Skin epidermis (tissue), 12 donors: ENCODE measurements around the gene MUC6.
A peak's percentile ranks its signal among the peaks of the same experiment; 100 is the strongest.

Experiments used
- H3K27ac ChIP-seq, 21 experiments: fragments of 200-600 bp; sonication (generic) in 11 of 21; one replicate each; pipeline ENCODE4 v1.5.0; 2020; ENCODE audit warnings: mild to moderate bottlenecking in 3 of 21, inconsistent platforms in 2 of 21, moderate library complexity in 2 of 21
- H3K4me3 ChIP-seq, 7 experiments: fragments of 200-600 bp; sonication (generic) in 2 of 7; one replicate each; pipeline ENCODE4 v1.5.0; 2020; ENCODE audit warnings: inconsistent platforms in 2 of 7, mild to moderate bottlenecking in 2 of 7, moderate library complexity in 1 of 7

Gene MUC6

DNA sequence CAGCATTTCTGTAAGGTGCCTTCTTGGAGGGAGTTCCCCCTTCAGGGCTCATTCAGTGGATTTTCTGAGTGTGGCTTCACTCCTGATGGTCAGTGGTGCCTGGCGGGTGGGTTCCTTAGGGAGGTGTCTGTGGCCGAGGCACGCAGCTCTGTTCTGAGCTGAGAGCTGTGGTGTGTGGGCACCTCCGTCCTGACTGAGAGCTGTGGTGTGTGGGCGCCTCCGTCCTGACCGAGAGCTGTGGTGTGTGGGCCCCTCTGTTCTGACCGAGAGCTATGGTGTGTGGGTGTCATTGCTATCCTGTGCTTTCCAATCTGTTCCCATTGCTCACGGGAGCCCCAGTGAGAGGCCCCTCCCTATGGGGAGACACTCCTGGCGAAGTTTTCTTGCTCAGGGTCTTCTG, 39.8 kb downstream of the MUC6 start:
- H3K4me3 ChIP-seq = no peak overlapping the region
- H3K27ac ChIP-seq = no peak overlapping the region

DNA sequence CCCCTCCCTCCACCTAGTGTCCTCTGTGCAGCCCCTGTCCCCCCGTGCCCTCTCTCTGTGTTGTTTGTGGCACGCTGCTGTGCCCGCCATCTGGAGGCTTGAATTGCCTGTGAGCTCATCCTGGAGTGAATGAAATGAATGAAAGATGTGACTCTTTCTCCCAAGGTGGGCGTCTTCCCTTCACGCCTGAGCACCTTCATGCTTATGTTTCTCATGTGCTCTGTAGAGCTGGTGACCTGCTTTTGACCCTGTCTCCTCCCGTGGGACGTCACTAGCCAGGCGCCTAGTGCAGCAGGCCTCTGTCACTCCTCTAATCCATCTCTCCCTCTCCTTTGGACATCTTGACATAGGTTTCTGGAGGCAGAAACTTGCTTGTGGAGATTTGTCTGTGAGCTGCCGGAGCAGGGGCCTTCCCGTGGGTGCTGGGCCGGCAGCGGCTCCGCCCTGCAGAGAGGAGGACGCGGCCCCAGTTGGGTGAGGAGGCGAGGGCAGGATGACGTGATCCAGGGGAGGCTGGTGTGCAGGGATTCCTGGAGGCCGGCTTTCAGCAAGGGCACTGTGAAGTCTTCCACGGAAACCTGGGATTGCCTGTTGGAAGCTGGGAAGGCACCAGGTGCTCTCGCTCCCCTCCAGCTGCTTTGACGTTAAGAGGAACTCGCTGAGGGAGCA, 40.6 kb downstream of the MUC6 start:
- no peak overlapping the region for H3K4me3 ChIP-seq
- H3K27ac ChIP-seq = no peak overlapping the region

DNA sequence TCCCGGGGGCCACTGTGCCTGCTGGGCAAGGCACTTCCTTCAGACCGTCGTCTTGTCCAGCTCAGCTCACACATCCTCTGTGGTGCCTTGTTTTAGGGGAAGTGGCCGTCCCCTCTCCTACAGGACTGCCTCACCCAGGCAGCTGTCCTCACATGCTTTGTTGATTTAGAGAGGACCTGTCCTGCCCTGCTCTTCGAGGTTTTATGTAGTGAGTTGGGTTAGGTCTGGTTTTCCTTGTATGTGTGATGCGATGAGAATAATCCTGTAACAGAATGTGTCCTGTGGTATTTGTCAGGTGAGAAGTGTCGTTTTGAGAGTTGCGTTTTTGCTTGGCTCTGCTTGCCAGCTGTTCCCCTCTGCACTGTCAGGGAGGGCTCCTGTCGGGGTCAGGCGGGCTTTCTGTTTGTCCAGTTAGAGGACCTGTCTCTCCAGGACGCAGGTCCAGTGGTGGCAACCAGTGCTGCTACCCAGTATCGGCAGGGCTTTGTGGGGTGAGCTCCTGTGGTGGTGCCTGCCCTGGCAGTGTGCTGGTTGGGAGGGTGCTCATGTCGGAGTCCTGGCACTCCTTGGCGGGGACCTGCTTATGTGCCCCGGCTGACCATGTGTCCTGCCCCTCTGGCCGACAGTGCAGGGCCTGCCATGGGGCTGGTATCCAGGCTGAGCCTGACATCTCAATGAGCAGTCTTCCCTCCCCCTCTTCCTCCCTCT, 41.3 kb downstream of the MUC6 start:
- Histone ChIP-seq H3K4me3 (no peak overlapping the region), H3K27ac (no peak overlapping the region)

DNA sequence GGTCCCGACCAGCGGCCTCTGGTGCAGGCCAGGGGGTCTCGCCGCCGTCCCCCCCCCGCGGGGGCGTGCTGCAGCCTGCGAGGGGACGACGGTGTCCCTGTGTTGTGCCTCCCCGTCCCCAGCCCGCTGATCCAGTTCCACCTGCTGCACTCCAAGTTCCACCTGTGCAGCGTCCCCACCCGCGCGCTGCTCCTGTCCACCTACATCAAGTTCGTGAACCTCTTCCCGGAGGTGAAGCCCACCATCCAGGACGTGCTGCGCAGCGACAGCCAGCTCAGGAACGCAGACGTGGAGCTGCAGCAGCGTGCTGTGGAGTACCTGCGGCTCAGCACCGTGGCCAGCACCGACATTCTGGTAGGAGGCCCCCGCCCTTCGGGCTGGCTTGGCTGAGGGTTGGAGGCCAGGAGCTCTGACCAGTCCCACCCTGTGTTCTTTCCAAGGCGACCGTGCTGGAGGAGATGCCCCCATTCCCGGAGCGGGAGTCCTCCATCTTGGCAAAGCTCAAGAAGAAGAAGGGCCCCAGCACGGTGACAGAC, 42.8 kb downstream of the MUC6 start:
- H3K4me3 ChIP-seq = no peak overlapping the region
- H3K27ac ChIP-seq = no peak overlapping the region

DNA sequence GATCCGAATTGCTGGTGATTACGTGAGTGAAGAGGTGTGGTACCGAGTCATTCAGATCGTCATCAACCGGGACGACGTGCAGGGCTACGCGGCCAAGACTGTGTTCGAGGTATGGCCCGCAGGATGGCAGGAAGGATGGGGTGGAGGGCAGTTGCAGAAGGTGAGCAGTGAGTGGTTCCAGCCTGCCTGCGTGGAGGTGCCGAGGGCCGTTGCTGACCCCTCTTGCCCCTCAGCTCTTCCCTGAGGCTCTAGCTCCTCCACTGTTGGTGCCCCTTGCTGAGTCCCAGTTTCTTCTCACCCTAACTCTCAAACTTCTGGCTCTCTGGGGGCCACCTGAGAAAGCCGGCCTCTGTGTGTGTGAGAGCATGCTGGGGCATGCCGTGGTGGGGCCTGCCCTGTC, 43.9 kb downstream of the MUC6 start:
- no peak overlapping the region for H3K27ac ChIP-seq
- no peak overlapping the region for H3K4me3 ChIP-seq

DNA sequence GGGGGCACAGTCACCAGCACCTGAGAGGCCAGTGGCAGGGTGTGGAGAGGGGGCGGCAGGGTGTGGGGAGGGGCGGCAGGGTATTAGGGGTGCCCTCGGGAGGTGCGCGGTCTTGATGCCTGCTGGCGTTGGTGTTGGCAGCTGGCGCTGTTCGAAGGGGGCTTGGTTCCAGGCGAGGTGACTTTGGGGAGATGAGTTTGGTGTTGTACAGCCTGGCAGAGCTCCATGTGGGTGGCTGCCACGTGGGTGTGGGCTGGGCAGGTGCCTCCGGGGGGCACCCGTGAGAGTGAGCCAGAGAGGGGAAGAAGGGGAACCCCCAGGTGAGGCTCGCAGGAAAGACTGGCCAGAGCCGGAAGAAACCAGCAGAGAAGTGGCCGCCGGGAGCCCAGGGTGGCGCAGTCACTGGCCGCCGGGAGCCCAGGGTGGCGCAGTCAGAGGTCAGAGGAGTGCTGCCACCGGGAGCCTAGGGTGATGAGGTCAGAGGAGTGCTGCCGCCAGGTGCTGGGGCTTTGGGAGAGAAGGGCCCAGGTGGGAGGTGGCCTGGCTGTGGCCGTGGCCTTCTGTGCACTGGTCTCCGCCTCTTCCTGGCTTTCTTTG, 44.7 kb downstream of the MUC6 start:
- H3K27ac ChIP-seq = no peak overlapping the region
- H3K4me3 ChIP-seq = no peak overlapping the region

DNA sequence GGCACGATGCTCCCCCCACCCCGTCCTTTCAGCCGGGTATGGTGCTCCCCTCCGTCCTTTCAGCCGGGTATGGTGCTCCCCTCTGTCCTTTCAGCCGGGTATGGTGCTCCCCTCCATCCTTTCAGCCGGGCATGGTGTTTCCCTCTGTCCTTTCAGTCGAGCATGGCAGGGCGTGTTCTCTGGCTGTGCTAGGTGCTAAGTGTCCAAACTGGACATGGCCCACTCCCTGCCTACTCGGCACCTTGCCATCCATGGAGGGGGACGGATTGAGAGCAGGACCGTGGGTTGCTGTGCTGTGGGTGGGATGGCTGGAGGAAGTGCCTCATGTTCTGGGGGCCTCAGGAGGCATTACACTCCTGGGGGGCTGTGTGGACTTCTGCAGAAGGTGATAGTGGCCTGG, 45.5 kb downstream of the MUC6 start:
- no peak overlapping the region for H3K4me3 ChIP-seq
- H3K27ac ChIP-seq = no peak overlapping the region

DNA sequence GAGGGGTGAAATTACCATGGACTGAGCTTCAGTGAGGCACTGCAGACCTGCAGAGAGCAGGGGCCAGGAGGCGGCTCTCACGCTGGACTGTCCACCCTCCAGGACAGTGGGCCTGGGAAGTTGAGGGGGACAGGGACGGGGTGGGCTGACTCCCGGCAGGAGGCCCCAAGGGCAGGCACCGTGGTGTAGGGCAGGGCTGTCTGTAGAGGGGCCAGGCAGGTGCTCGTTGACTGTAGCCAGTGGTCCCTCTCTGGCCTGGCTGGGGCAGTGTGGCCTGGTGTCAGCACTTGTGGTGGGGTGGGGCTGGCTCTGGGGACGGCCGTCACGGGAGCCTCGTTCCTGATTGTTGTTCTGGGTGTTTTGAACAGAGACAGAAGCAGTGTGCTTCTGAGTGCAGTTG, 46.4 kb downstream of the MUC6 start:
- Histone ChIP-seq H3K4me3 (no peak overlapping the region), H3K27ac (no peak overlapping the region)

DNA sequence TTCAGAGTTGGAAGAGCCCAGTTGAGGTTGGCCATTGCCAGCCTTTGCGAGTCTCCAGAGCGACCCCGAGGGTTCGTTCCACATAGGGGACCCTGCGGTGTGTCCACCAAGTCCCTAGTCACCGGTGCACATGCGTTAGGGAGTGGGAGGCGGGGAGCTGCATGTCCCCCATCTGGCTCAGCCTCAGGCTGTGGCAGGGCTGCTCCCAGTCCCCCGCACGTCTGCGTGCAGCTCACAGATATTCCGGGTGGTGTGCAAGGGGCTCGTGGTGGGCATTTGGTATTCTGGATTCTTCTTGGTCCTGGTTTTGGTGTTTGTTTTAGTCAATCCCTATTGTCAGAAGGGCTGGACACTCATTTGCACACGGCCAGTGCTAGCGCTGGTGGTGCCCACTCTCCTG, 48.8 kb downstream of the MUC6 start:
- Histone ChIP-seq H3K27ac (no peak overlapping the region), H3K4me3 (no peak overlapping the region)

DNA sequence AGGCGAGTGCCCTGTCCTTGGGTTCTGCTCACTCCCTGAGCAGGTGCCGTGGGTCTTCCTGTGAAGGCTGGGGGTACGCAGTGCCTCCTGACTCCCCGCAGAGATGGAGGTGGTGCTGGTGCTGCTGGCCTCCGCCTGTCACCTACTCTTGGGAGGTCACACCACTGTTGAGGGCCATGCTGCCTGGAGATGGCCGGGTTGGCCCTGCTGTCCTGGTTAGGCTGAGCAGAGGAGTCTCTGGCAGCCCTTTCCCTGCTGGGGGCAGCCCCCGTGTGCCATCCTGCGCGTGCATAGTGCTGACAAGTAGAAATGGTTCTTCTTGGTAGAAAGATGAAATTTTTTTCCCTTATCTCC, 49.6 kb downstream of the MUC6 start:
- H3K27ac ChIP-seq = no peak overlapping the region
- no peak overlapping the region for H3K4me3 ChIP-seq

DNA sequence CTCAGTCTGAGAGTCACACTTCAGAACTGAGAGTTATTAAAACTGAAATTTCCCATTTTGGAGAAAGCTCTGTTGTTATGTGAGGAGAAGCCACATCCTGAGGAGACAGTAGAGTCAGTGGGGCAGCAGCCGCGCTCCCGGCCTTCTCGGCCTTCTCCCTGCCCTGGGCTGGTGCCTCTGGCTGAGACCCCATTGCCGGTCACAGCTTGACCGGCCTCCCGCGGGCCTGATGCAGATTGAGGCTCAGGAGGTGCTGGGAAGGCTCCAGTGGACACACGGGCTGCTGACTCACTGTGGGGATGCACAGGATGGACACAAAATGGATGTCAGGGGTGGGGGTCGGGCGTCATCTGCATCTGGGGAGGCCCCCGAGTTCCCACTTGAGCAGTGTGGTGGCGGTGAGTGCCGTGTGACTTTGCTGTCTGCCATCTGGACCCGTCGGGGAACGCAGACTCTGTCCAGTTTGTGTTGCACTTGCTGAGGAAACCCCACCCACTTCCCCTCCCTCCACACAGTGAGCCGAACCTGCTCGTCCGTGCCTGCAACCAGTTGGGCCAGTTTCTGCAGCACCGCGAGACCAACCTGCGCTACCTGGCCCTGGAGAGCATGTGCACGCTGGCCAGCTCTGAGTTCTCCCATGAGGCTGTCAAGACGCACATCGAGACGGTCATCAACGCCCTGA, 50.1 kb downstream of the MUC6 start:
- no peak overlapping the region for H3K4me3 ChIP-seq
- peak overlapping the region in 2 of 21 experiments; percentile 15 to 40 for H3K27ac ChIP-seq

DNA sequence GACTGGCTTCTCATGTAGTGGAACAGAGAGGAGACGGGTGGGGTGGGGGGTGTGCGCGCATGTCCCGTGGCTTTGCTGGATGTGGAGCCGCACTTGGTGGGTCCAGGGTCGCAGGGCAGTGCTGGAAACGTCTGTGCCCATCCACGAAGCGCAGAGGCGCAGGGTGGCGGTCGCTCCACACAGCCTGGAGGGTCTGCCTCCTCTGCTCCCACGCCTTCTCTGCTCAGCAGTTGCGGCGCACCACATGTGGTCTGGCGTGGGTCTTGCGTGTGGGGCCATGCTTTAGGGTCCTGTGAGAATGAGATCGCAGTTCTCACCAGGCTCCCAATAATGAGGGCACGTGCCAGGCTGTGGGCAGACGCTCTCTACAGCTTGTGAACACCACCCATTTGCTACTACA, 50.7 kb downstream of the MUC6 start:
- peak overlapping the region in 1 of 21 experiments; percentile 40 for H3K27ac ChIP-seq
- no peak overlapping the region for H3K4me3 ChIP-seq

DNA sequence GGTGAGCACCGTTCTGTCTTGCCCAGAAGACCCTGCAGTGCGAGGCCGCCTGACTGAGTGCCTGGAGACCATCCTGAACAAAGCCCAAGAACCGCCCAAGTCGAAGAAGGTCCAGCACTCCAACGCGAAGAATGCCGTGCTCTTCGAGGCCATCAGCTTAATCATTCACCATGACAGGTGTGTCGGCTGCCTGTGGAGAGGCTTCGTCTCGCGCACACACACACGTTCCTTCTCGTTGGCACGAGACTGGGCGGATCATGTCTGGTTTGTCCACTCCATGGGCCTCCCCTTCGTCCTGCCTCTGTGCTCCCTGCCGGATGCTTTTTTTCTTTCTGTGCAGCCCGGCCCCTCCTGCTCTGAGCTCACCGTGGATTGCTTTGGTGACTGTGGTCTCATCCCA, 51.1 kb downstream of the MUC6 start:
- Histone ChIP-seq H3K4me3 (no peak overlapping the region), H3K27ac (no peak overlapping the region)

DNA sequence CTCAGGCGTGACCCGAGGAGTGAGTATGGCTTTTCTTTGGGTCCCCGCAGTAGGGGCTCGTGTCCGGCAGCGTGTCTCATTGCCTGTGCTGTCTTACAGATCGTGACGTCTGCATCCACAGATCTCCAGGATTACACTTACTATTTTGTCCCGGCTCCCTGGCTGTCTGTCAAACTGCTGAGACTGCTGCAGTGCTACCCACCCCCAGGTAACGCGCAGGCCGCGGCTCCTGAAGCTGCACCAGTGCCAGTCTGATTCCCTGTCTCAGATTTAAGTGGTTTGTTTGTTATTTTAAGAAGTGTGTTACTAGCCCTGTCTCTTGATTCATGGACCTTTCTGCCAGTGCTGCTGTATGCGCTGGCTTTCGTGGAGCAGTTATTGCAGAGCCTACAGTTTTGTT, 52.0 kb downstream of the MUC6 start:
- Histone ChIP-seq H3K27ac (no peak overlapping the region), H3K4me3 (no peak overlapping the region)

DNA sequence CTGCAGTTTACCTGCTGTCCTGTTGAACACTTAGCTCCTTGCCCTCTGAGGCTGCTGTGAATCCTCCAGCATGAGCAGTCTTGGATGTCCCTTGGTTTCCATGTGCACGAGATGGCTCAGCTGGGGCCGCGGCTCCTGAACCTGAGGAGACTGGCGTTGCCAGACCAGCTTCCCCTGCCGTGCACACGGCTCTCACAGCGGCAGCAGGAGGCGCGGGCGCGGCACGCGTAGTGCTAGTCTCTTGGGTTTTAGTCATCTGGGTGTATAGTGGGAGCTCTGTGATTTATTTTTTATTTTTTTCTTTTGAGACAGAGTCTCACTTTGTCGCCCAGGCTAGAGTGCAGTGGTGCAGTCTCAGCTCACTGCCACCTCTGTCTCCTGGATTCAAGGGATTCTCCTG, 54.8 kb downstream of the MUC6 start:
- Histone ChIP-seq H3K27ac (no peak overlapping the region), H3K4me3 (no peak overlapping the region)

DNA sequence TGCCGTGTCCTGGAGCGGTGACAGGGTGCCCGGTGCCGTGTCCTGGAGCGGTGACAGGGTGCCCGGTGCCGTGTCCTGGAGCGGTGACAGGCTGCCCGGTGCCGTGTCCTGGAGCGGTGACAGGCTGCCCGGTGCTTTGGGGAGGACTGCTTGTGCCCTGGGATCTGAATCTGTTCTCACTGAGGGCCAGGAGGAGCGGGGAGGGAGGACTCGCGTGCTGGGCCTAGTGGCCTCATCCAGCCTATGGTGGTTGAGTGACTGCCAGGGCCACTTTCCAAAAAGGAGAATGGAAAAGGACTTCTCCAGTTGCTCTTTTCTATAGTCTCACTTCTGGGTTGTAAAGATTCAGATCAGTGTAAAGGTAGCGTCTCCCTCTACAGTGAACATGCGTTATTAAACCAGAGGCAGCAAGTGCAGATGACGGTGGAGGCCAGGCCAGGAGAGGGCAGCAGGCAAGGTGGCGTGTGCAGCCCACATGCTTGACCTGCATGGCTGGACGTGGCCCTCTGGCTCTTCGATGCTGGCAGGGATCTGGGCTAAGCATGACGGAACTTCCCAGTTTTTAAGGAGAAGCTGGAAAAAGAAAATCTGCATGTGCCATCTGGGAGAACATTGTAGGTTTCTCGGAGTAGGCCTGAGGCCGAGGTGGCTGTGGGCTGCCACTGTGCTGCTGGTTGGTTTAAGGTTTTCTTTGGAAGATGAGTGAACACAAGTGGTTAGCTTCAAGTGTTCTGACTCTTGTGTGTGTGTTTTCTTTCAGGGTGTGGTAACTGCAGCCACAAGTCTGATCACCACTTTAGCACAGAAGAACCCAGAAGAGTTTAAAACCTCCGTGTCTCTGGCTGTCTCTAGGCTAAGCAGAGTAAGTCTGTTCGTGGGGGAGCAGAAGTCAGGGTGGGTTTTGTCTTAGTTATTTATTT, 55.8 kb downstream of the MUC6 start:
- H3K4me3 ChIP-seq = no peak overlapping the region
- peak overlapping the region in 1 of 21 experiments; percentile 11 for H3K27ac ChIP-seq

DNA sequence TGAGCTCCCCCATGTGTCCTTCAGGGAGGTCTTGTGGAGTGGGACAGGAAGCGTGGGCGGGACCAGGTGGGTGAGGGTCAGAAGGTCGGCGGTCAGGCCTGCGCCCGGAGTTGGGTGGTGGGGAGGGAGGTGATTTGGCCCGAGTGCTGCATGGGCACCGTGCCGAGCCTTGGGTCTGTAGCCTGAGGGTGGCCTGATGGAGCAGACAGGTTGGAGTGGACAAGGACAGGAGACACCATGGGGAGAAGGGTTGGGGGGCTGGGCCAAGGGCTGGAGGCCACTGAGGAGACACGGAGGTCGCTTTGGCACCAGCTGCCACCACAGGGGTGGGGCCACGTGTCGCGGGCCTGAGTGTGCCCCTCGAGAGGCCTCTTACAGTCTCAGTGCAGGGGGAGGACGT, 57.7 kb downstream of the MUC6 start:
- H3K27ac ChIP-seq = no peak overlapping the region
- no peak overlapping the region for H3K4me3 ChIP-seq

DNA sequence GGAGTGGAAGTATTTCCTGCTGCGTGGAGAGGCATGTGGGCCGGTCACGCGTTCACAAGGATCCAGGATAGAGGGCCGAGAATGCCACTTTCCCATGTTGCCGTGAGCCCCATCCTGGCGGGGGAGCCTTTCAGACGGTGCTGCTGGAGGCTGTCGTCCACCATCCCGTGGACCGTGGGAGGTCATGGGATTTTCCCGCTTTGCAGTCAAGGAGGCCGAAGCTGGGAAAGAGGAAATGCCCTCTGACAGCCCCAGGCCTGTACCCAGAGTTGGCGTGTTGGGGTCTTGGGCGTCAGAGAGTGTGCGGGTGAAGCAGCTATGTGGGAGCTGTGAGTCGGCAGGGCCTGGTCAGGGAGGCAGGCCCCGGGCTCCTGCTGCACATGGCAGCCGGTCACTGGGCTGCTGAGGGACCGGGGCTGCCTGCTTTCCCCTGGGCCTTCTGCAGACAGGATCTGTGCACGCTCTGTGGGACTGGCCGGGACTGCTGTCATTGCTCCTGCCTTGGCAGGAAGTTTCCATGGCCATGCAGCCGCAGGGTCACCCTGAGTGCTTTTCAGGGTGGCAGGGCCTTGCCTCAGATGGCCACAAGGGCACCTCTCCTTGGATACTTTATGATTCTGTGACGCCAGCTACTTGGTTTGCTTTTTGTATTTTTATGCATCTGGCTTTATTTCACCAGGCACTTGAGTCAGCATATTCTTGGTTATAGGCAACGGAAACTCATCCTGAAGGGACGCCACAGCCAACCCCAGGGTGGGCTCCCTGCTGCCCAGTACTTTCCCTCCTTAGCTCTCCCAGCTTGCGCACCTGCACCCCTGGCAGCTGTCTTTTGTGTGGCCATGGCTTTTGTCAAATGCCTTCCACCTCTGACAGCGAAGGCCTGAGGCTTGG, 58.4 kb downstream of the MUC6 start:
- Histone ChIP-seq H3K27ac (no peak overlapping the region), H3K4me3 (no peak overlapping the region)
